Measurements from ENCODE around the gene PDCD7.
"Not testable (repeated sequence)": the region's sequence is repeated elsewhere in the genome, so short reads cannot be mapped to it uniquely, and the experiment has no call there.

Gene PDCD7

DNA sequence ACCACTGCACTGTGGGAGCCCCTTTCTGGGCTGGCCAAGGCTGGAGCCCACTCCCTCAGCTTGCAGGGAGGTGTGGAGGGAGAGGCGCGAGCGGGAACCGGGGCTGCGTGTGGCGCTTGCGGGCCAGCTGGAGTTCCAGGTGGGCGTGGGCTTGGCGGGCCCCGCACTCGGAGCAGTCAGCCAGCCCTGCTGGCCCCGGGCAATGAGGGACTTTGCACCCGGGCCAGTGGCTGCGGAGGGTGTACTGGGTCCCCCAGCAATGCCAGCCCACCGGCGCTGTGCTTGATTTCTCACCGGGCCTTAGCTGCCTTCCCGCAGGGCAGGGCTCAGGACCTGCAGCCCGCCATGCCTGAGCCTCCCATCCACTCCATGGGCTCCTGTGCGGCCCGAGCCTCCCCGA is 58.7 kb downstream of the PDCD7 start:
- not testable (repeated sequence) for DNase-seq (ENCODE audit: low read depth in 2 of 2)

DNA sequence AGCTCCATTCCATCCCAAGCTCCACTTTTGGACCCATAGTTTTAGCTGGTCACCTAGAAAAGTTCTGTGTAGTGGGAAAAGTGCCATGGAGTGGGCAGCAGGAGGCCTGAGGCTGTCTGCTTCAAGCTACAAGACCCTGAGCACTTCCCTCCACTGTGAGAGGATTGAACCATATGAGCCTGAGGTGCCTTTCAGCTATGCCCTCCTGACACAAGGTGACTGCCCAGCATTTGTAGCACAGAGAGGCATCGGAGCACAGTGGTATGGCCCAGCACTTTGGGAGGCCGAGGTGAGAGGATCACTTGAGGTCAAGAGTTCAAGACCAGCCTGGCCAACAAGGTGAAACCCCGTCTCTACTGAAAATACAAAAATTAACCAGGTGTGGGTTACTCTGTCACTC is 61.0 kb downstream of the PDCD7 start:
- DNase-seq (ENCODE audit: low read depth in 2 of 2): no peak

DNA sequence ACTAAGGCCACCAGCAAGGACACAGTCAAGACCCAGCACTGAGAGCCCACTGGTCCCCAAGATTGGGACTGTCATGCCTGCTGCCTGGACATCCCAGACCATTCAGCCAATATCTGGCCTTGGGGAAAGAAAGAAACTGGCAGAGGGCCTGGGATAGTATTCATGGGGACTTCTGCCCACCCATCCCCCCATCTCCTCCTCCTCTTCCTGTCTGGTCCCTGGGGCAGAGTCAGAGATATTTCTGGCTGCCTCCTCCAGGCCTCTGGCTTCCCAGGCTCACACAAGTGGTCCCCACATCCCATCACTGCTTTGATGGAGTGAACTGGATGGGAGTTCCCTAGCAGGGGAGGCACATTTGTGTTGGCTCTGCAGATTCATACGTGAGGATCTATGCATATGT is 61.6 kb downstream of the PDCD7 start:
- DNase-seq (ENCODE audit: low read depth in 2 of 2): no peak

DNA sequence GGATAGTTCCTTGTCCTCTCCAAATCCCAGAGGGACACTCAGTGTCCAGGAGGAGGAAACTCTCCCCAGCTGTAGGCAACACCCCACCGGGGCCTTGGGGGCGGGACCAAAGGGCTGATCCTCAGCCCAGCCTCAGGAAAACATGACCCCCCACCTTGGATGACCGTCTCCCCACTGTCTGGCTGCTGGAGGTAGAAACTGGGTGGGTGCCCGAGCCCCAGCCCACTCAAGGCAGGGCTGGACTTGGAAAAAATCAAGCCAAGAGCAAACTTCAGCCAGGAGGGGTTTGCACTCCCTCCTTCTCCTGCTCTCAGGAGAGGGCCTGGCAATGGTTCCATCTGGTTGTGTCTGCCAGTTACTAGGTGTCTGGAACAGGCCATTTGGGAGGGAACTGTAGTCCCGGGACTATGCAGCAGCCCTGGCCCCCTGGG is 62.2 kb downstream of the PDCD7 start:
- DNase-seq (ENCODE audit: low read depth in 2 of 2): no peak

DNA sequence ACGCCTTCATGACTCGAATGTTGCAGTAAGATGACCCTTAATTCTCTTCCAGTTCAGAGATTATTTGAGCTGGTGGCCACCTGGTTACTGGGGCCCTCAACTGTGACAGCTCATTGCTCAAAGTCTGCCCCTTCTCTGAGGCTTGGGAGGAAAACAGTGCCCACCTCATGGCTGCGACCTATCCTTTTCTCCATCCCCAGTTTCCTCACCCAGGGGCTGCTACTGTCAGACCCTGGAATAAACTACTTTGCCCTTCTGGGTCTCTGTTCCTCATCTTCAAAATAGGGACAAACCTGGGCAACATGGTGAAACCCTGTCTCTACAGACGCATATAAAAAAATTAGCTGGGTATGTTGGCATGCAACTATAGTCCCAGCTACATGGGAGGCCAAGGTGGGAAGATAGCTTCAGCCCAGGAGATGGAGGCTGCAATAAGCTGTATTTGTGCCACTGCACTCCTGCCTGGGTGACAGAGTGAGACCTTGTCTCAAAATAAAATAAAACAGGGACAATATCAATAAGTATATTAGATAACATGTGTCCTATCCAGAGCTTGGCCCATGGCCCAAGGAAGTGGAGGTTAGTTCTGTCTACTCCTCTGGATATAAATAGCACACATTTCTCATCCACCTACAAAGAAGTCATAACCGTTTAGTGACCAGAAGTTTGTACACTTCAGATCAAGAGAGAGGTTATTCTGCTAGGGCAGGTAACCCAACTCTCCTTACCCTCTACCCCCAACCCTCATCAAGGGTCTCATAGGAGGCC is 63.6 kb downstream of the PDCD7 start:
- DNase-seq (ENCODE audit: low read depth in 2 of 2): no peak

DNA sequence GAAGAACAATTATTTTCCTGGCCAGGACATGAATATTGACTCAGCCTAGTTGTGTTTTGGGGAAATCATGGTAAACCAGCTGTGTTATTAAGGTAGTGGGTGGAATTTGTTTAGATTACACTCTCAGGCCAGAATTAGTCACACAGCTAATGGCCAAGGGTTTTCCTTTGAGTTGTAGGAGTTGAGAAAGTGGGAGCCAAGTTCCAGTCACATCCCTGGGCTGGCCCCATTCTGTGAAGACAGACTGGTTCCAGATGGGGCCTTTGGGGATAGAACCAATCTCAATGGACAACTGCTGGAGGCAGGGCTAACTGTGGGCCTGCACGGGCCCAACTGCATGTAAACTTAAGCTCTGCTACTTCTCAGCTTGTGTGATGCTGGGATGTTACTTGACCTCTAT is 64.4 kb downstream of the PDCD7 start:
- DNase-seq (ENCODE audit: low read depth in 2 of 2): no peak

DNA sequence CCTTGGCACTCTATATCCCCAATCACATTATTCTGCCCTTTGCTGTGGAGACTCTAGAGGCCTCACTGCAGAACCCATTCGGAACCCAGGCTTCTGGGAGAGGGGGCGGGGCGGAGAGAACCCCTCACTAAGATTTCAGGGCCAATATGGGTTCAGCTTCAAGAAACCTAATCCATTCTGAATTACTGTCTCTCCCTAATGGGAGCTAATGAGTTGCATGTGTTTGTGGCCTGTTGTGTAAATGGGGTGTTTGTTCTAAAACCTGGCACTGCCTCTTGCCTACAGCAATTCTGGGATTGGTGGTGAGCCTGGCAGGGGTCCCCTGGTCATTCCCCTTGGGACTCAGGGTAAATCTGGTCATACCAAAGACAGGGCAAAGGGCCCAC is 65.2 kb downstream of the PDCD7 start:
- no peak for DNase-seq (ENCODE audit: low read depth in 2 of 2)

DNA sequence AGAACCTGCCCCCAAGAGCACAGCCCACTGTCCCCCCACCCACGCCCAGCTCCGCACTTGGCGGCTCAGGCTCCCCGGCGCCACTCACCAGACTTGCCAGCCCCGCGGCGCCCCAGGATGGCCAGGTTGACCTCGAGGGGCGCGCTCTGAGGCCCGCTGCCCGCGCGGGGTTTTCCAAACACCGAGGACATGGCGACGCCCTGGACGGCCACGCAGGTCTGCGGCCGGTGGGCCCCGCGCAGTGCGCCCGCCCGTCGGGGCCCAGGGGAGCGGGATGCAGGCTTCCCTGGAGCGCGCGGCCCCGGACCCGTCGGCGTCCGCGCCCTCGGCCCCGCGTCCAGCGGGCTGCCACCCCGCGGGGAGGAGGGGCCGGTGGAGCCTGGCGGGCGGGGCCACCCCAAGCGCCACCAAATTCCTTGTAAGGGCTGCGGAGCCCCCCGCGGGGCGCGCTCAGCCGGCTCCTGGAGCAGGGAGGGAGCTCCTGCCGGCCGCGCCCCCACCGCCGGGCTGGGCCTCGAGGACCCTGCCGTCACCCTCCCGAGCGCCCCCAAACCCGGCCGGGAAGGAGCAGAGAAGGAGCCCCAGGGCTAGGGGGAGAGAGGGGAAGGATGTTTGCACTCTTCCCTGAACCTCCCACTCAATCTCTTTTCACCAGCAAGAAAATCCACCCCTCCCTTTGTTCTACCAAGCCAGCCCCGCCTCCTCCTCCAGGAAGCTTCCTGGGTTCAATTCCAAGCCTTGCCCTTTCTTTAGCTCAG is 65.8 kb downstream of the PDCD7 start, which contains the start of gene RASL12:
Gene RASL12, minus strand, starts transcription at position 347 of the 758 bp plus-strand sequence. Its CDS starts 156 bp downstream, at position 191.
- DNase-seq (ENCODE audit: low read depth in 2 of 2): no peak

All from activated CD8-positive, alpha-beta memory T cell treated with anti-CD3 and anti-CD28 coated beads for 4 hours (primary cell).